VCaP (cell line): Measurements from ENCODE around the gene SPATS2.

Experiments used
- H3K27ac ChIP-seq: fragments of 450-650 bp; 2 replicates; pipeline ENCODE4 v1.5.1; 2017
- TF ChIP-seq, protein P1 (sequence below): fragments of 450-650 bp; conservative IDR thresholded peaks from 2 replicates; pipeline ENCODE4 v1.5.1; 2017; ENCODE audit warnings: mild to moderate bottlenecking, moderate library complexity

SPATS2 gene

DNA sequence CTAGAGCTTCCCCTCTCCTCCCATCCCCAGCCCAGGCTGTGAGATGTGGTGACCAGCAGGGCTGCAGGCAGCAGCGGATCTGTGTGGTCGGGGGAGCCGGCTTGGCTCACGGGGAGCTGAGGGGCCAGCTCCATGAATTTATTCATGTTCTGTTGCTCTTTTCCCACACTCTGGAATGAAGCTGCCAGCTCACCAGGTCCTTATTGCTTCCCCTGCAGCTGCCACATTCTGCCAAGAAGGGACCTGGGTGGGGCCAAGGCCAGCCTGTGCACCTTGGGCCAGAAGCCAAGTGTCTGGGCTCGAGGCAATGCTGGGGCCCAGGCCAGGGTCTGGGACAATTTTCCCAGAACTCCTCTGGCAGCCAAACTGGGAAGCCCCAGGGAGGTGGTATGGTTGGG is 27.8 kb upstream of the SPATS2 start:
- TF ChIP-seq, protein P1, sequence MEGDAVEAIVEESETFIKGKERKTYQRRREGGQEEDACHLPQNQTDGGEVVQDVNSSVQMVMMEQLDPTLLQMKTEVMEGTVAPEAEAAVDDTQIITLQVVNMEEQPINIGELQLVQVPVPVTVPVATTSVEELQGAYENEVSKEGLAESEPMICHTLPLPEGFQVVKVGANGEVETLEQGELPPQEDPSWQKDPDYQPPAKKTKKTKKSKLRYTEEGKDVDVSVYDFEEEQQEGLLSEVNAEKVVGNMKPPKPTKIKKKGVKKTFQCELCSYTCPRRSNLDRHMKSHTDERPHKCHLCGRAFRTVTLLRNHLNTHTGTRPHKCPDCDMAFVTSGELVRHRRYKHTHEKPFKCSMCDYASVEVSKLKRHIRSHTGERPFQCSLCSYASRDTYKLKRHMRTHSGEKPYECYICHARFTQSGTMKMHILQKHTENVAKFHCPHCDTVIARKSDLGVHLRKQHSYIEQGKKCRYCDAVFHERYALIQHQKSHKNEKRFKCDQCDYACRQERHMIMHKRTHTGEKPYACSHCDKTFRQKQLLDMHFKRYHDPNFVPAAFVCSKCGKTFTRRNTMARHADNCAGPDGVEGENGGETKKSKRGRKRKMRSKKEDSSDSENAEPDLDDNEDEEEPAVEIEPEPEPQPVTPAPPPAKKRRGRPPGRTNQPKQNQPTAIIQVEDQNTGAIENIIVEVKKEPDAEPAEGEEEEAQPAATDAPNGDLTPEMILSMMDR = no peak
- no peak overlapping the region for H3K27ac ChIP-seq

DNA sequence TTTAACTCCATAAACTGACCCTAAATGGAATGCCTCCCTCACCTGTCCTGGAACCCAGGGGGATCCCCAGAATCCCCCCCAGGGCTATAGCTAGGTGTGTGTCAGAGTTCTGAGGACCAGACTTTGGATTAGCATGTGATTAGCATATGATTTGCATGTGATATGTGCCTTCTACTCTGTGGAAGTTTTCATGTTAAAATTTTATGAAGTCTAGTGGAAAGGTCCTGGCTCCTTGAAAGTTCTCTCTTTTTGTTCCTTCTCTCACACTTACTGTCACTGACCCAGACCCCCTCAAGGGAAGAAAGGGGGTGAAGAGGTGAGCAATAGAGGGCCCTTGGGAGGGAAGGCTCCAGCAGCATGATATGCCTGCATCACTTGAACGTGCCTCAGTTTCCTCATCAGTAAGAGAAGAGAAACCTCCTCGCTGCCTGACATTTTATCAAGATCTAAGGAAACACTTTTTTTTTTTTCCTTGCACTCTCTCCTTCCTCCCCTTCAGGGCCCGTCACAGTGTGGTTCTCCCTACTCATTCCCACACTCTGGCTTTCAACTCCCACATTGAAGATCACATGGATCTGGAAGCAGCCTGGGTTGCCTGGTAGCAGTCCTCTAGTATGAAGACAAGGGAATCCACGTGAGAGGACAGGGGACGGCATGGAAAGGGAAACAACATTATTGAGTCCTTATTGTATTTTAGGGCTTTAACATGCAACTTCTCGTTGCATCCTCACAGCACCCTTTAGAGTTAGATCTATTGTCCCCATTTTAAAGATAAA is 27.0 kb upstream of the SPATS2 start:
- TF ChIP-seq, protein P1 = no peak
- no peak overlapping the region for H3K27ac ChIP-seq

- no peak overlapping the region for H3K27ac ChIP-seq
These were observed 26.1 kb upstream of the SPATS2 start for GRCh38 chr12:49340971-49341776.

DNA sequence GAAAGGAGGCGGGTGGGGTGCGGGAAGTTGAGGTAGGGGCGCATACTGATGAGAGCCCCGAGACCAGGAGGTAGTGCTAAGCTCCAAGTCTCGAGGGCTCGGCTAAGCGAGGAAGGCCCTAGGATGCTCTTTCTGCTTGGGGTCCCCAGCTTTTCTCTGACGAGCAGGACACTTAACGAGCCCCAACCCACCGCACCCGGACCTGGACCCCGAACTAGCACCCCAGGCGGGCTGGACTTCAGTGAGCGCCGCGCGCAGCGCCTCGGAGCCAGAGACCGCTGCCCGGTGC is 25.5 kb upstream of the SPATS2 start:
- no peak overlapping the region for H3K27ac ChIP-seq
- TF ChIP-seq, protein P1 = no peak

More at GRCh38 chr12:49340971-49341776, 26.1 kb upstream of the SPATS2 start:
- TF ChIP-seq, protein P1 = no peak

- no peak overlapping the region for H3K27ac ChIP-seq
- TF ChIP-seq, protein P1 = peak; percentile 59
These were observed 25.0 kb upstream of the SPATS2 start for GRCh38 chr12:49342066-49342913.

GRCh38 chr12:49342914-49343731 is 24.1 kb upstream of the SPATS2 start:
- TF ChIP-seq, protein P1 = no peak
- H3K27ac ChIP-seq = no peak overlapping the region
